Type B pancreatic cell (in vitro differentiated cells): ENCODE results near the gene TGM2. TPM values are rescaled to one million over a fixed set of nuclear protein-coding genes. Genes with fewer than 3 reads are reported as not detected.

Experiments used
- DNase-seq: peaks from one replicate; pipeline ENCODE4 v3.0.0; 2021; ENCODE audit warnings: mixed read lengths; ENCODE audit not compliant: unreplicated experiment; ENCODE audit errors: extremely low spot score
- H3K27ac Mint-ChIP-seq: 2 replicates; pipeline ENCODE4 v1.8.0; 2021; ENCODE audit warnings: mild to moderate bottlenecking, mixed read lengths
- H3K27me3 Mint-ChIP-seq: 2 replicates; pipeline ENCODE4 v1.8.0; 2021; ENCODE audit warnings: mixed read lengths
- H3K36me3 Mint-ChIP-seq: 2 replicates; pipeline ENCODE4 v1.8.0; 2021; ENCODE audit warnings: mixed read lengths
- H3K4me1 Mint-ChIP-seq: one replicate; pipeline ENCODE4 v1.8.0; 2021; ENCODE audit warnings: mixed read lengths; ENCODE audit not compliant: unreplicated experiment
- H3K4me3 Mint-ChIP-seq: 2 replicates; pipeline ENCODE4 v1.8.0; 2021; ENCODE audit warnings: mild to moderate bottlenecking, mixed read lengths
- H3K9me3 Mint-ChIP-seq: 2 replicates; pipeline ENCODE4 v1.8.0; 2021; ENCODE audit warnings: mixed read lengths
- CTCF ChIP-seq: fragments of 200-600 bp; sonication (generic); conservative IDR thresholded peaks from 2 replicates; pipeline ENCODE4 v1.5.0; 2021; ENCODE audit warnings: antibody characterized with exemption, mild to moderate bottlenecking
- total RNA-seq: library from RNA; stranded (reverse); gene quantifications from 2 replicates; pipeline ENCODE4 v1.2.1, GENCODE V29; 2021; ENCODE audit warnings: low replicate concordance

TGM2 gene
- total RNA-seq, 1 donor from 2014 or later = 31.7 TPM

DNA sequence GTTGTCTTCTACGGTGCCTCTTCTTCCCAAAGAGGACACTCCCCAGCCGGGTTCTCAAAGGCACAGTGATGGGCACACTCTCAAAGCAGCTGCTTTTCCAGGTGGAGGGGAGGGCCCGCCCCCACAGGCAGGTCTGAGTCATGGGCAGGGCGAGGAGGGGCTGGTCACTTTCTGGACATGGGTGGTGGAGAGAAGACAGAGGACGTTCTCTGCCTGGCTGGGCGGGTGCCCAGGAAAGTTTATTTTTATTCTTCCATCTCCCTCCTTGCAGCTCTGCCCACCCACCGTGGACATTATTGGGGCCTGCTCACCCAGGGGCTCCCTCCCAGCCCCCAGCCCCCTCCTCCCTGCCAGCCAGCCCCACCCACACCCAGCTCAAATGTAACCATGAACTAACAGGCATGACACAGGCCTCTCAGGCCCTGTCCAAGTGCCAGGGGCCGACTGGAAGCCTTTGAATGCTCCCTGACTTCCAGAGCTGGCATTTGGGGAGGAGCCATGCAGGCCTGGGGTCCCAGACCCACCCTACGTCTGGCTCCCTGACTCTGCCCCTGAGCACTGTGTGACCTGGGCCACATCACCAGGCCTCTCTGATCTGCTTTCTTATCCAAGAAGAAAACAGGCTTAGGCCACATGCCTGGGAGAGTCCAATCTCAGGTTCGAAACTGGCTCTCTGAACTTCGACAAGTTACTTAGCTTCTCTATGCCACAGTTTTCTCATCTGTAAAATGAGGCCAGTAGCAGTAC, 8.0 kb downstream of the TGM2 start:
- no peak for DNase-seq
- TF ChIP-seq CTCF = no peak
- Mint-ChIP-seq H3K27me3 (no peaks in the 10 kb centered on the region), H3K4me1 (peaks cover 34% of the 10 kb centered on the region), H3K4me3 (no peak overlapping the region), H3K36me3 (no peaks in the 10 kb centered on the region), H3K9me3 (no peaks in the 10 kb centered on the region), H3K27ac (no peak overlapping the region)

DNA sequence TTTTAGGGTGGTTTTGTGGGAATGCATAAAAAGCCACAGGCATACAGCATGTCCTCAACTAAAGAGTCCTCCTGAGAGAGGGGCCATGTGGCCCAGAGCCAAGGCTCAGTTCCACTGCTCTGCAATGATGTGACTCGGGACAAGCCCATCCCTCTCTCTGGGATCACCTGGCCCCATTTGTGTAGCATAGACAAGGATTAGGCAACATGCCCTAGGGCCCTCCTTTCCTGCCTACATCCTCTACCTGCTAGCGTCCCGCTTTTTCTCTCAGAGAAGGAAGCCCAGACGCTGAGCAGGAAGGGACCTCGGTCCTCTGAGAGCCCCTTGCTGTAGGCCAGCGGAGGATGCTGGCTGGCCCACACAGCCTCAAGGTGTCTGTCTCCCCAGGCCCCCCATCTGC, 8.8 kb downstream of the TGM2 start:
- Mint-ChIP-seq H3K27me3 (no peaks in the 10 kb centered on the region), H3K27ac (no peak overlapping the region), H3K4me3 (no peak overlapping the region), H3K36me3 (no peaks in the 10 kb centered on the region), H3K9me3 (no peaks in the 10 kb centered on the region), H3K4me1 (peaks cover 41% of the 10 kb centered on the region)
- TF ChIP-seq CTCF = no peak
- DNase-seq = no peak

- Mint-ChIP-seq H3K9me3 (no peaks in the 10 kb centered on the region), H3K4me3 (no peak overlapping the region), H3K27me3 (no peaks in the 10 kb centered on the region), H3K27ac (no peak overlapping the region), H3K4me1 (peaks cover 41% of the 10 kb centered on the region), H3K36me3 (no peaks in the 10 kb centered on the region)
- no peak for TF ChIP-seq CTCF
- no peak for DNase-seq
Observed at GRCh38 chr20:38155811-38156210, 9.3 kb downstream of the TGM2 start.

DNA sequence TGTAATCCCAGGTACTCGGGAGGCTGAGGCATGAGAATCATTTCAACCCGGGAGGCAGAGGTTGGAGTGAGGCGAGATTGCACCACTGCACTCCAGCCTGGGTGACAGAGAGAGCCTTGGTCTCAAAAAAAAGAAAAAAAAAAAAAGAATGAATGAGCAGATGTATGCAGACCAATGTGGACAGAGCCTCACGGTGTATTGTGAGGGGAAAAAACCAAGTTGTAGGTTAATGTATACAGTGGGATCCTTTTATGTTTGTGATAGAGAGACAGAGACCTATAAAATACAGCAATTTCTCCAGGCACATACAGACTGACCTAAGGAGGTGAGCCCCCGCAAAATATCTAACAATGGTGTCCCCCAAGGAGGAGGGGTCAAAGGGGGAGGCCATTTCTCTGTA, 11.7 kb downstream of the TGM2 start:
- peaks cover 40% of the 10 kb centered on the region for H3K4me1 Mint-ChIP-seq
- DNase-seq = no peak
- H3K4me3 Mint-ChIP-seq = no peak overlapping the region
- TF ChIP-seq CTCF = no peak
- H3K9me3 Mint-ChIP-seq = no peaks in the 10 kb centered on the region
- no peaks in the 10 kb centered on the region for H3K27me3 Mint-ChIP-seq
- H3K36me3 Mint-ChIP-seq = no peaks in the 10 kb centered on the region
- H3K27ac Mint-ChIP-seq = no peak overlapping the region

- DNase-seq = no peak
- H3K36me3 Mint-ChIP-seq = no peaks in the 10 kb centered on the region
- no peaks in the 10 kb centered on the region for H3K9me3 Mint-ChIP-seq
- peaks cover 34% of the 10 kb centered on the region for H3K4me1 Mint-ChIP-seq
- no peak for TF ChIP-seq CTCF
- H3K27ac Mint-ChIP-seq = peak overlapping the region; percentile 68
- no peaks in the 10 kb centered on the region for H3K27me3 Mint-ChIP-seq
- no peak overlapping the region for H3K4me3 Mint-ChIP-seq
Observed at GRCh38 chr20:38152621-38153221, 12.3 kb downstream of the TGM2 start.
